Endothelial cell (in vitro differentiated cells): ENCODE results near the gene LRRC8B. TPM values are rescaled to one million over a fixed set of nuclear protein-coding genes. Genes with fewer than 3 reads are reported as not detected.

Experiments used
- DNase-seq: peaks from one replicate; pipeline ENCODE4 v3.0.0; 2021; ENCODE audit warnings: low spot score
- H3K27ac Mint-ChIP-seq: one replicate; pipeline ENCODE4 v1.8.0; 2021; ENCODE audit warnings: mixed read lengths, inconsistent platforms; ENCODE audit not compliant: unreplicated experiment
- H3K27me3 Mint-ChIP-seq: one replicate; pipeline ENCODE4 v1.8.0; 2021; ENCODE audit warnings: mild to moderate bottlenecking, moderate library complexity, mixed read lengths, inconsistent platforms; ENCODE audit not compliant: unreplicated experiment
- H3K36me3 Mint-ChIP-seq: one replicate; pipeline ENCODE4 v1.8.0; 2021; ENCODE audit warnings: mild to moderate bottlenecking, low read depth, mixed read lengths, inconsistent platforms; ENCODE audit not compliant: unreplicated experiment
- H3K4me1 Mint-ChIP-seq: one replicate; pipeline ENCODE4 v1.8.0; 2021; ENCODE audit warnings: mild to moderate bottlenecking, mixed read lengths, inconsistent platforms; ENCODE audit not compliant: unreplicated experiment
- H3K4me3 Mint-ChIP-seq: one replicate; pipeline ENCODE4 v1.8.0; 2021; ENCODE audit warnings: mild to moderate bottlenecking, mixed read lengths, inconsistent platforms; ENCODE audit not compliant: unreplicated experiment
- H3K9me3 Mint-ChIP-seq: one replicate; pipeline ENCODE4 v1.8.0; 2021; ENCODE audit warnings: mixed read lengths, inconsistent platforms; ENCODE audit not compliant: unreplicated experiment
- CTCF ChIP-seq: fragments of 200-600 bp; sonication (generic); IDR thresholded peaks from one replicate; pipeline ENCODE4 v1.5.0; 2021; ENCODE audit warnings: antibody characterized with exemption; ENCODE audit not compliant: unreplicated experiment
- total RNA-seq: library from RNA; stranded (reverse); fragmentation: NEBNext Ultra II Directional; extraction: Animal tissue kit (Norgen Biotek cat#: 25700); gene quantifications from one replicate; pipeline ENCODE4 v1.2.1, GENCODE V29; 2021; ENCODE audit not compliant: unreplicated experiment

The LRRC8B gene
- total RNA-seq, 1 donor from 2014 or later, result 14.5 TPM

- TF ChIP-seq CTCF, result no peak
Observed at GRCh38 chr1:89484092-89485038, 40.3 kb upstream of the LRRC8B start.

GRCh38 chr1:89487972-89488371 lies 36.7 kb upstream of the LRRC8B start:
- peaks cover 6% of the 10 kb centered on the region for H3K27me3 Mint-ChIP-seq
- H3K4me1 Mint-ChIP-seq, result no peaks in the 10 kb centered on the region
- H3K36me3 Mint-ChIP-seq, result peaks cover 13% of the 10 kb centered on the region
- DNase-seq, result no peak
- H3K9me3 Mint-ChIP-seq, result peaks cover 4% of the 10 kb centered on the region
- H3K27ac Mint-ChIP-seq, result no peak overlapping the region
- TF ChIP-seq CTCF, result no peak
- no peak overlapping the region for H3K4me3 Mint-ChIP-seq

More at GRCh38 chr1:89484092-89485038, 40.3 kb upstream of the LRRC8B start:
- Mint-ChIP-seq H3K27me3 (peaks cover 2% of the 10 kb centered on the region), H3K9me3 (peaks cover 6% of the 10 kb centered on the region), H3K4me1 (no peaks in the 10 kb centered on the region), H3K27ac (no peak overlapping the region), H3K4me3 (no peak overlapping the region), H3K36me3 (peaks cover 6% of the 10 kb centered on the region)
- no peak for DNase-seq

- peaks cover 13% of the 10 kb centered on the region for H3K36me3 Mint-ChIP-seq
- no peaks in the 10 kb centered on the region for H3K4me1 Mint-ChIP-seq
- TF ChIP-seq CTCF, result no peak
- peaks cover 6% of the 10 kb centered on the region for H3K27me3 Mint-ChIP-seq
- peaks cover 4% of the 10 kb centered on the region for H3K9me3 Mint-ChIP-seq
- no peak for DNase-seq
- no peak overlapping the region for H3K27ac Mint-ChIP-seq
- no peak overlapping the region for H3K4me3 Mint-ChIP-seq
Observed at GRCh38 chr1:89489047-89489729, 35.4 kb upstream of the LRRC8B start.

- peaks cover 4% of the 10 kb centered on the region for H3K9me3 Mint-ChIP-seq
- no peak overlapping the region for H3K27ac Mint-ChIP-seq
- no peak overlapping the region for H3K4me3 Mint-ChIP-seq
- no peak for DNase-seq
- H3K4me1 Mint-ChIP-seq, result no peaks in the 10 kb centered on the region
- no peak for TF ChIP-seq CTCF
- peaks cover 13% of the 10 kb centered on the region for H3K36me3 Mint-ChIP-seq
- peaks cover 6% of the 10 kb centered on the region for H3K27me3 Mint-ChIP-seq
Observed at GRCh38 chr1:89490389-89490788, 34.2 kb upstream of the LRRC8B start.

- Mint-ChIP-seq H3K4me1 (no peaks in the 10 kb centered on the region), H3K27me3 (no peaks in the 10 kb centered on the region), H3K36me3 (no peaks in the 10 kb centered on the region), H3K27ac (no peak overlapping the region), H3K9me3 (no peaks in the 10 kb centered on the region), H3K4me3 (no peak overlapping the region)
- DNase-seq, result no peak
- no peak for TF ChIP-seq CTCF
Observed at GRCh38 chr1:89499320-89499719, 25.3 kb upstream of the LRRC8B start.
